AG04450 (cell line): Measurements from ENCODE around the gene EIF2B2. TPM values are rescaled to one million over a fixed set of nuclear protein-coding genes. Genes with fewer than 3 reads are reported as not detected.
A peak's percentile ranks its signal among the peaks of the same experiment; 100 is the strongest.

Experiments
- CTCF ChIA-PET: fragments of 300-600, 350-600 bp; formaldehyde crosslinking; extraction: SDS; loops from one replicate; lab custom pipeline; 2022; ENCODE audit warnings: antibody characterized with exemption, inconsistent platforms; lab: Charles Lee
- POLR2A ChIA-PET: fragments of 350-600 bp; formaldehyde crosslinking; extraction: SDS; loops from one replicate; lab custom pipeline; 2021; ENCODE audit warnings: antibody characterized with exemption, inconsistent platforms; lab: Yijun Ruan, JAX
- DNase-seq: peaks from one replicate; pipeline ENCODE4 v3.0.0-alpha.2; 2011; ENCODE audit warnings: low read depth, low spot score
- H3K27ac ChIP-seq: one replicate; pipeline ENCODE4 v1.5.1; 2012; ENCODE audit warnings: low read depth, low read length, control low read depth
- H3K27me3 ChIP-seq: one replicate; pipeline ENCODE4 v1.6.0; 2012; ENCODE audit warnings: low read length; ENCODE audit not compliant: control insufficient read depth, insufficient read depth
- H3K4me3 ChIP-seq: 2 replicates; pipeline ENCODE4 v1.5.1; 2011; ENCODE audit warnings: mild to moderate bottlenecking, low read depth, low read length, control low read depth
- H3K9me3 ChIP-seq: 2 replicates; pipeline ENCODE4 v1.5.1; 2012; ENCODE audit warnings: low read length; ENCODE audit not compliant: control insufficient read depth, insufficient read depth
- CTCF ChIP-seq: IDR thresholded peaks from 2 replicates; pipeline ENCODE4 v1.5.1; 2011; ENCODE audit warnings: low read depth, low read length, control low read depth, inconsistent platforms
- polyA plus RNA-seq: library from polyadenylated mRNA; depleted of rRNA; stranded (reverse); fragments of >200 nt; gene quantifications from 2 replicates; pipeline ENCODE4 v1.2.3, GENCODE V29; 2011

Gene EIF2B2
- polyA plus RNA-seq, 1 experiment = 82.5 TPM

- ChIA-PET CTCF (no interaction called here), POLR2A (no interaction called here)
- no peak for DNase-seq
- no peaks in the 10 kb centered on the region for H3K27me3 ChIP-seq
- TF ChIP-seq CTCF = no peak
- H3K27ac ChIP-seq = no peak overlapping the region
- H3K9me3 ChIP-seq = no peaks in the 10 kb centered on the region
- H3K4me3 ChIP-seq = no peak overlapping the region
Observed at GRCh38 chr14:75047506-75047905, 44.8 kb downstream of the EIF2B2 start.

GRCh38 chr14:75048101-75048500, 45.4 kb downstream of the EIF2B2 start:
- H3K4me3 ChIP-seq = no peak overlapping the region
- CTCF ChIA-PET = interaction anchor here (2.5 kb wide), 1 partner anchor 40 kb away, joined by 11 read pairs; no protein-coding TSS in a partner anchor
- POLR2A ChIA-PET = no interaction called here
- DNase-seq = no peak
- no peak for TF ChIP-seq CTCF
- H3K27me3 ChIP-seq = no peaks in the 10 kb centered on the region
- no peak overlapping the region for H3K27ac ChIP-seq
- no peaks in the 10 kb centered on the region for H3K9me3 ChIP-seq

- H3K27ac ChIP-seq = no peak overlapping the region
- CTCF ChIA-PET = interaction anchor here (1.1 to 2.5 kb wide), 4 partner anchors 39 to 109 kb away, joined by 3 to 11 read pairs (median 4); no protein-coding TSS in a partner anchor
- H3K4me3 ChIP-seq = no peak overlapping the region
- H3K9me3 ChIP-seq = no peaks in the 10 kb centered on the region
- H3K27me3 ChIP-seq = no peaks in the 10 kb centered on the region
- POLR2A ChIA-PET = interaction anchor here (0.7 kb wide), 1 partner anchor 20 kb away, joined by 3 read pairs; the partner anchor contains the start of gene ZC2HC1C
- no peak for TF ChIP-seq CTCF
- no peak for DNase-seq
Observed at GRCh38 chr14:75049136-75049535, 46.4 kb downstream of the EIF2B2 start.

- H3K9me3 ChIP-seq = no peaks in the 10 kb centered on the region
- POLR2A ChIA-PET = interaction anchor here (0.7 kb wide), 1 partner anchor 20 kb away, joined by 3 read pairs; the partner anchor contains the start of gene ZC2HC1C
- no peaks in the 10 kb centered on the region for H3K27me3 ChIP-seq
- no peak for TF ChIP-seq CTCF
- no peak for DNase-seq
- CTCF ChIA-PET = interaction anchor here (0.8 to 2.5 kb wide), 5 partner anchors 13 to 110 kb away, joined by 3 to 11 read pairs (median 3); no protein-coding TSS in a partner anchor
- H3K27ac ChIP-seq = no peak overlapping the region
- no peak overlapping the region for H3K4me3 ChIP-seq
Observed at GRCh38 chr14:75049731-75050201, 47.0 kb downstream of the EIF2B2 start.

GRCh38 chr14:75050852-75051555, 48.3 kb downstream of the EIF2B2 start, which contains the start of gene MLH3:
Gene MLH3 (minus strand): TSS chr14:75051467. CDS start chr14:75049655, 1,812 bp downstream.
- TF ChIP-seq CTCF = no peak
- ChIA-PET POLR2A (interaction anchor here (0.7 kb wide), 1 partner anchor 128 kb away, joined by 7 read pairs; the partner anchor contains the start of gene RPS6KL1), CTCF (interaction anchor here (1.0 kb wide), 1 partner anchor 37 kb away, joined by 4 read pairs; no protein-coding TSS in a partner anchor)
- Histone ChIP-seq H3K4me3 (peak within 1 kb of the TSS; percentile 62), H3K9me3 (no peaks in the 10 kb centered on the region), H3K27ac (peak within 1 kb of the TSS; percentile 42), H3K27me3 (no peaks in the 10 kb centered on the region)
- peak; percentile 42 for DNase-seq
